Mucosa of descending colon (tissue), 3 donors: ENCODE results near the gene OPTN. TPM values are rescaled to one million over a fixed set of nuclear protein-coding genes. Genes with fewer than 3 reads are reported as not detected.
"Not testable (repeated sequence)": the region's sequence is repeated elsewhere in the genome, so short reads cannot be mapped to it uniquely, and the experiment has no call there.

Experiments
- ATAC-seq: fragments of 200-7000 bp; cut with Tn5 transposase; one replicate; pipeline ENCODE4 v1.9.1; 2020; ENCODE audit warnings: mild to moderate bottlenecking, moderate library complexity
- DNase-seq, 3 donors: peaks; one replicate each; pipeline ENCODE4 v3.0.0-alpha.2; 2020
- H3K36me3 ChIP-seq: fragments of 200-600 bp; one replicate; pipeline ENCODE4 v1.8.0; 2021; ENCODE audit warnings: low read depth, mild to moderate bottlenecking
- H3K4me1 ChIP-seq: fragments of 200-600 bp; one replicate; pipeline ENCODE4 v1.8.0; 2021; ENCODE audit warnings: low read depth, mild to moderate bottlenecking
- H3K4me3 ChIP-seq: fragments of 200-600 bp; one replicate; pipeline ENCODE4 v1.8.0; 2021; ENCODE audit warnings: mild to moderate bottlenecking
- H3K9me3 ChIP-seq: fragments of 200-600 bp; one replicate; pipeline ENCODE4 v1.8.0; 2021; ENCODE audit warnings: mild to moderate bottlenecking
- intact Hi-C, 2 donors: fragments of 100-400 bp; cut with DNase I in 1 of 2; cut with micrococcal nuclease in 1 of 2; formaldehyde crosslinking; loops; one replicate each; pipeline versions ENCODE4 v1.11.0 to v1.11.1; 2022; cut with DNase I, micrococcal nuclease
- total RNA-seq, 3 donors: library from RNA; stranded (reverse); fragmentation: NEBNext Ultra II Directional in 2 of 3; extraction: Animal tissue kit (Norgen Biotek cat#: 25700) in 2 of 3; gene quantifications; one replicate each; pipeline versions ENCODE4 v1.2.1 to v1.2.4, GENCODE V29; 2021 to 2023
- TF ChIP-seq, protein P1 (sequence below): fragments of 200-600 bp; IDR thresholded peaks from one replicate; pipeline ENCODE4 v1.8.0; 2022; ENCODE audit warnings: antibody characterized with exemption, mild to moderate bottlenecking
- donor health status: DM: no; HTN: no; CAD: no; lungs with moderate emphysema.
- donor health status: DM: no; HTN: no; CAD: no.
- donor health status: DM: no; HTN: yes; CAD: no.

The OPTN gene
- total RNA-seq, 3 donors from 2014 or later: 92.1 to 148 (median 101) TPM

DNA sequence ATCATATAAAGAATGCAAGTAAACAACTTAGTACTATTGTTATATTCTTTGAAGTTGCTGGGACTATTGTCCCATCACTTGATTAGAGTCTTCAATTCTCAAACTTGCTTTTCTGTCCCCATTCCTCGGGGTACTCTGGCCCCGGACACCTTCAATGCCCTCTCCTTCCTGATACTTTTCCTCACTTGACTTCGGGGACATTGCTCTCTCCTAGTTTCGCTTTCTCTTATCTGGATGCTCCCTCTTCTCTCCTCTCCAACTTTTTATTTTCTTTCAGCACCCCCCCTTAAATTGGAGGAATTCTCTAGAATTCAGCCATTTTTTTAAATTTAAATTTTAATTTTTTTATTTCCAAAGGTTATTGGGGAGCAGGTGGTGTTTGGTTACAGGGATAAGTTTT, 10.6 kb upstream of the OPTN start:
- intact Hi-C loops: no loop called here
- H3K36me3 ChIP-seq: no peaks in the 10 kb centered on the region
- peaks cover 9% of the 10 kb centered on the region for H3K9me3 ChIP-seq
- TF ChIP-seq, protein P1, sequence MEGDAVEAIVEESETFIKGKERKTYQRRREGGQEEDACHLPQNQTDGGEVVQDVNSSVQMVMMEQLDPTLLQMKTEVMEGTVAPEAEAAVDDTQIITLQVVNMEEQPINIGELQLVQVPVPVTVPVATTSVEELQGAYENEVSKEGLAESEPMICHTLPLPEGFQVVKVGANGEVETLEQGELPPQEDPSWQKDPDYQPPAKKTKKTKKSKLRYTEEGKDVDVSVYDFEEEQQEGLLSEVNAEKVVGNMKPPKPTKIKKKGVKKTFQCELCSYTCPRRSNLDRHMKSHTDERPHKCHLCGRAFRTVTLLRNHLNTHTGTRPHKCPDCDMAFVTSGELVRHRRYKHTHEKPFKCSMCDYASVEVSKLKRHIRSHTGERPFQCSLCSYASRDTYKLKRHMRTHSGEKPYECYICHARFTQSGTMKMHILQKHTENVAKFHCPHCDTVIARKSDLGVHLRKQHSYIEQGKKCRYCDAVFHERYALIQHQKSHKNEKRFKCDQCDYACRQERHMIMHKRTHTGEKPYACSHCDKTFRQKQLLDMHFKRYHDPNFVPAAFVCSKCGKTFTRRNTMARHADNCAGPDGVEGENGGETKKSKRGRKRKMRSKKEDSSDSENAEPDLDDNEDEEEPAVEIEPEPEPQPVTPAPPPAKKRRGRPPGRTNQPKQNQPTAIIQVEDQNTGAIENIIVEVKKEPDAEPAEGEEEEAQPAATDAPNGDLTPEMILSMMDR: no peak
- DNase-seq (no peak), ATAC-seq (no peak)
- peaks cover 6% of the 10 kb centered on the region for H3K4me1 ChIP-seq
- H3K4me3 ChIP-seq: no peak overlapping the region

DNA sequence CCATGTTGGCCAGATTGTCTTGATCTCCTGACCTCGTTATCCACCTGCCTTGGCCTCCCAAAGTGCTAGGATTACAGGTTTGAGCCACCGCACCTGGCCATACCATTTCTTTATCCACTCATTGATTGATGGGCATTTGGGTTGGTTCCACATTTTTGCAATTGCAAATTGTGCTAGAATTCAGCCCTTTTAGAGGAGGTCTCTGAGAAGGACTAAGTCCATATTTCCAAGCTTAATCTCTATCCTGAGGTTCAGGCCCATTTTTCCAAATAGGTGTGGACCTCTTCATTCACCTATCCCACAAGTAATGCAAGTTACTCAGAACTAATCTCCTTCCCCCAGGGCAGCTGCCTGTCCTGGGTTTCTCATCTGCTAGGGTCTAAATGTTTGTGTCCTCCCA, 9.7 kb upstream of the OPTN start:
- H3K9me3 ChIP-seq: peaks cover 1% of the 10 kb centered on the region
- ATAC-seq: no peak
- intact Hi-C loops: no loop called here
- H3K4me1 ChIP-seq: peaks cover 6% of the 10 kb centered on the region
- no peaks in the 10 kb centered on the region for H3K36me3 ChIP-seq
- no peak for DNase-seq
- TF ChIP-seq, protein P1: no peak
- H3K4me3 ChIP-seq: no peak overlapping the region

DNA sequence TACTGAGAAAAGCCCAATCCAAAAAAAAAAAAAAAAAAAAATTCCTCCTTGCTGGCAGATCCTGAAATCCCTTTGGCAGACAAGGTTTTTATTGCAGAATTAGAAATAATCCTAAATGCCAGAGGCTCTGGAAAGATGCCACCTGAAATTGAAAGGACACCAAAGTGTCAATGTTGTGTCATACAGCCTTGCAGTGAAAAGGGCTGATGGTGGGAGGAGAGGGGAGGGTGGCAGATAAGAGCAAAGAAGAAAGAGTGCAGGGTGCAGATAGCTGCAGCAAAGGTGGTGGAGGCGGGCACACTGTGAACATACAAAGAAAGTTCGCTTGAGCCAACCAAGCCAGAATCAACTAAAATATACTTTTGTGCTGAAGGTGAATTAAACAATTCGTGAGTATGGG, 8.2 kb upstream of the OPTN start:
- DNase-seq (no peak), ATAC-seq (no peak)
- peaks cover 6% of the 10 kb centered on the region for H3K4me1 ChIP-seq
- TF ChIP-seq, protein P1: no peak
- H3K4me3 ChIP-seq: no peak overlapping the region
- intact Hi-C loops: no loop called here
- H3K36me3 ChIP-seq: no peaks in the 10 kb centered on the region
- no peaks in the 10 kb centered on the region for H3K9me3 ChIP-seq

DNA sequence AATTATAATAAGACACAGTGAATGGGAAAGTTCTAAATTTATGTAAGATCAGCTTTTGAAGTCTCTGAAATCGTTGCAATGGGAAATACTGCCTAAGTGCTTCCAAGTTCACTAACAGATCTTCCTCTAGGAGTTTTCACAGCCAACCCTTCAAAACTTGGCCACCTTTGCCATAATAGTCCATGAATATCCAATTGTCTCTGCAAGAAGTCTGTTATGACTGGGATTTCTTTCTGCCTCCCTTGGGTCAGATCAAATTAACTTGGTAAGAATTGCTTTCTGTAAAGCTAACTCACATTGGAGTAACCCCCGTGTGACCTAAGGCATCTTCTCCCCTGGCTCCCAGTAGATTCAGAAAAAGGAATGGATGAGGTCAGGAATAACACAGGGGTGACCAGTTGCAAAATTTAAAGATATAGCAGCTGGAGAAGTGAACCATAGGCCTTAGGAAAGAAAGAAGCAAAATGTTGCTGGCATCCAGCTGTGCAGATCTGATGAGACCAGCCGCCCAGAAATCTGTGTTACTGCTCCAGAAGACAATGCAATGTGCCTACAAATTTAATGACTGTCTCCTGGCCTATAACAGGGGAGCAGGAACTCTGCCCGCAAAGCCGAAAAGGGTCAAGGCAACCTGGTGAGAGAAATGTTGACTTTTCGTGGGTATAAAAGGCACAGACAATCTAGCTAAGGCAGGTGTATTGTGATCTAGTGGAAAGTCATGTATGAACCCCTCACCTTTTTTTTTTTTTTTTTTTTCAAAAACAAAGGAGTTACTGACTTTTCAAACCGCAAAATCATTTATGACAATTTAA, 7.5 kb upstream of the OPTN start:
- TF ChIP-seq, protein P1: no peak
- Histone ChIP-seq H3K4me3 (no peak overlapping the region), H3K36me3 (no peaks in the 10 kb centered on the region), H3K4me1 (peaks cover 6% of the 10 kb centered on the region), H3K9me3 (no peaks in the 10 kb centered on the region)
- ATAC-seq (no peak), DNase-seq (no peak)
- intact Hi-C loops: no loop called here

DNA sequence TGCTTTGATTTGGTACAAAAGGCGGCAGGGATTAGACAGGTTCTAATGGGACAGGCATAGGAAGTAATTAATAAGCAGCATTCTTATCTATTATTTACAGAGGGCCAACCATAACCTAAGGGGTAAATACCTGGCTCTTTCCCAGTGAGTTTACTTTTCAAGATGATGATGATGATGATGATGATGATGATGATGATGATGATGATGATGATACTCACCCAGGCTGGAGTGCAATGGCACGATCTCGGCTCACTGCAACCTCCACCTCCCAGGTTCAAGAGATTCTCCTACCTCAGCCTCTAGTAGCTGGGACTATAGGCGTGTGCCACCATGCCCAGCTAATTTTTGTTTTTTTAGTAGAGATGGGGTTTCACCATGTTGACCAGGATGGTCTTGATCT, 5.9 kb upstream of the OPTN start:
- intact Hi-C loops, H3K4me3 ChIP-seq, H3K36me3 ChIP-seq, H3K4me1 ChIP-seq, ATAC-seq, H3K9me3 ChIP-seq, DNase-seq: not testable (repeated sequence)

DNA sequence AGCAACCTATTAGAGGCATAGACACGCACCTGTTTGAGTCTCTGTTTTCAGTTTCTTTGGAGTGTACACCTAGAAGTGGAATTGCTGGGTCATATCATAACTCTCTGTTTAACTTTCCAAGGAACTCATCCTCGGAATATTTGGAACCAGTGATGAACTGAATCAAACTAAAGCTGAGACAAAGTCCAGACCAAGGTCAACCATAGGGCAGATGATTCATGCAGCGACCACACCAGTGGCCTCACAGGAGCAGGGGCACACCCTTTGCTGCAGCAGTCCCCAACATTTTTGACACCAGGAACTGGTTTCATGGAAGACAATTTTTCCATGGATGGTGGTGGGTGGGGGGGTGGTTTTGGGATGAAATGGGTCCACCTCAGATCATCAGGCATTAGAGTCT, 4.9 kb upstream of the OPTN start:
- TF ChIP-seq, protein P1: no peak
- intact Hi-C loops: no loop called here

More for the DNA sequence above, 4.9 kb upstream of the OPTN start:
- ATAC-seq: no peak
- no peaks in the 10 kb centered on the region for H3K4me1 ChIP-seq
- no peak overlapping the region for H3K4me3 ChIP-seq
- H3K9me3 ChIP-seq: no peaks in the 10 kb centered on the region
- H3K36me3 ChIP-seq: no peaks in the 10 kb centered on the region
- DNase-seq: no peak
